CD4-positive, alpha-beta memory T cell (primary cell): ENCODE results near the gene AIG1. TPM values are rescaled to one million over a fixed set of nuclear protein-coding genes. Genes with fewer than 3 reads are reported as not detected.

Experiments used
- CTCF ChIA-PET: fragments of 350-600 bp; sonication (Branson Sonifier 250); formaldehyde crosslinking; loops from one replicate; lab custom pipeline; 2021; ENCODE audit warnings: inconsistent platforms; ENCODE audit not compliant: partially characterized antibody; lab: Charles Lee
- POLR2A ChIA-PET: fragments of 350-600 bp; sonication (Branson Sonifier 250); formaldehyde crosslinking; loops from one replicate; lab custom pipeline; 2021; ENCODE audit not compliant: partially characterized antibody; lab: Charles Lee
- DNase-seq, 5 donors: peaks; one replicate each; pipeline versions ENCODE4 v3.0.0 to v3.0.0-alpha.2; 2020 to 2022; ENCODE audit warnings: mixed read lengths in 1 of 5
- H3K27ac ChIP-seq: one replicate; pipeline ENCODE4 v1.7.0; 2013; ENCODE audit warnings: low read depth, low read length
- H3K27me3 ChIP-seq: 2 replicates; pipeline ENCODE4 v1.7.0; 2013; ENCODE audit warnings: mild to moderate bottlenecking, low read length, moderate library complexity; ENCODE audit not compliant: insufficient read depth
- H3K36me3 ChIP-seq: 2 replicates; pipeline ENCODE4 v1.7.0; 2013; ENCODE audit warnings: mild to moderate bottlenecking, low read length, moderate library complexity; ENCODE audit not compliant: insufficient read depth
- H3K4me1 ChIP-seq: 2 replicates; pipeline ENCODE4 v1.7.0; 2013; ENCODE audit warnings: mild to moderate bottlenecking, low read length, moderate library complexity; ENCODE audit not compliant: insufficient read depth
- H3K4me3 ChIP-seq, 2 donors: one replicate each; pipeline ENCODE4 v1.7.0; 2013; ENCODE audit warnings: low read length in 2 of 2, mild to moderate bottlenecking in 1 of 2
- H3K9me3 ChIP-seq, 2 donors: one replicate each; pipeline ENCODE4 v1.7.0; 2013; ENCODE audit warnings: low read length in 2 of 2, control low read depth in 1 of 2; ENCODE audit not compliant: control insufficient read depth in 1 of 2
- H3K27ac Mint-ChIP-seq, 7 donors: one replicate each; pipeline ENCODE4 v1.8.0; 2020 to 2021; ENCODE audit warnings: mixed read lengths in 7 of 7, mild to moderate bottlenecking in 6 of 7, inconsistent platforms in 3 of 7, moderate library complexity in 3 of 7
- H3K27me3 Mint-ChIP-seq, 2 donors: one replicate each; pipeline ENCODE4 v1.8.0; 2020 to 2021; ENCODE audit warnings: mixed read lengths in 2 of 2
- H3K36me3 Mint-ChIP-seq, 2 donors: one replicate each; pipeline ENCODE4 v1.8.0; 2020 to 2021; ENCODE audit warnings: mixed read lengths in 2 of 2, inconsistent platforms in 1 of 2, mild to moderate bottlenecking in 1 of 2
- H3K4me1 Mint-ChIP-seq, 4 donors: one replicate each; pipeline ENCODE4 v1.8.0; 2020 to 2021; ENCODE audit warnings: mixed read lengths in 4 of 4, mild to moderate bottlenecking in 1 of 4
- H3K4me3 Mint-ChIP-seq, 8 donors: one replicate each; pipeline ENCODE4 v1.8.0; 2020 to 2021; ENCODE audit warnings: mixed read lengths in 8 of 8, mild to moderate bottlenecking in 7 of 8, moderate library complexity in 6 of 8, inconsistent platforms in 3 of 8
- H3K9me3 Mint-ChIP-seq, 8 donors: one replicate each; pipeline ENCODE4 v1.8.0; 2020 to 2021; ENCODE audit warnings: mixed read lengths in 8 of 8, mild to moderate bottlenecking in 5 of 8, inconsistent platforms in 3 of 8, moderate library complexity in 1 of 8
- intact Hi-C: fragments of 100-400 bp; cut with micrococcal nuclease; formaldehyde crosslinking; loops from one replicate; pipeline ENCODE4 v1.15.1; 2023
- polyA plus RNA-seq, 2 donors: library from polyadenylated mRNA; unstranded; fragments of 300-500 nt; fragmentation: Illumina TruSeq; gene quantifications; one replicate each; pipeline ENCODE4 v1.2.3, GENCODE V29; 2021
- total RNA-seq, 2 experiments: library from RNA; stranded (reverse); gene quantifications; one replicate each; pipeline ENCODE4 v1.2.3, GENCODE V29; 2021

AIG1 gene
- total and polyA plus RNA-seq, 4 experiments from 2014 or later, result 9.6 to 21.5 (median 15.3) TPM

- no peak for DNase-seq
- intact Hi-C loops, result no loop called here
- Histone ChIP-seq H3K9me3 (no peaks in the 10 kb centered on the region), H3K27me3 (no peaks in the 10 kb centered on the region), H3K4me1 (peaks cover 10% of the 10 kb centered on the region), H3K27ac (no peak overlapping the region), H3K36me3 (no peaks in the 10 kb centered on the region), H3K4me3 (no peak overlapping the region)
- no peaks in the 10 kb centered on the region for H3K27me3 Mint-ChIP-seq
- H3K27ac Mint-ChIP-seq, result no peak overlapping the region
- H3K36me3 Mint-ChIP-seq, result peaks cover 20 to 51% of the 10 kb centered on the region in 2 donors
- no peak overlapping the region for H3K4me3 Mint-ChIP-seq
- CTCF ChIA-PET, result no interaction called here
- POLR2A ChIA-PET, result no interaction called here
- H3K9me3 Mint-ChIP-seq, result peaks cover 0 to 9% (median 6%) of the 10 kb centered on the region in 8 donors
- H3K4me1 Mint-ChIP-seq, result peaks cover 8 to 18% (median 11%) of the 10 kb centered on the region in 4 donors
Measured at GRCh38 chr6:143141442-143141841, 80.8 kb downstream of the AIG1 start.

- Mint-ChIP-seq H3K27me3 (no peaks in the 10 kb centered on the region), H3K36me3 (peaks cover 2 to 24% of the 10 kb centered on the region in 2 donors), H3K4me1 (no peaks in the 10 kb centered on the region), H3K9me3 (no peaks in the 10 kb centered on the region), H3K4me3 (no peak overlapping the region), H3K27ac (no peak overlapping the region)
- no peak for DNase-seq
- intact Hi-C loops, result no loop called here
- Histone ChIP-seq H3K4me3 (no peak overlapping the region), H3K9me3 (no peaks in the 10 kb centered on the region), H3K27ac (no peak overlapping the region), H3K27me3 (no peaks in the 10 kb centered on the region), H3K36me3 (no peaks in the 10 kb centered on the region), H3K4me1 (no peaks in the 10 kb centered on the region)
- POLR2A ChIA-PET, result no interaction called here
- CTCF ChIA-PET, result no interaction called here
Measured at GRCh38 chr6:143146186-143146851, 85.6 kb downstream of the AIG1 start.

GRCh38 chr6:143149771-143150170 lies 89.1 kb downstream of the AIG1 start:
- H3K4me1 Mint-ChIP-seq, result no peaks in the 10 kb centered on the region
- Histone ChIP-seq H3K4me1 (no peaks in the 10 kb centered on the region), H3K36me3 (no peaks in the 10 kb centered on the region), H3K27me3 (no peaks in the 10 kb centered on the region), H3K27ac (no peak overlapping the region), H3K4me3 (no peak overlapping the region), H3K9me3 (no peaks in the 10 kb centered on the region)
- no peak overlapping the region for H3K27ac Mint-ChIP-seq
- POLR2A ChIA-PET, result no interaction called here
- H3K4me3 Mint-ChIP-seq, result no peak overlapping the region
- intact Hi-C loops, result no loop called here
- no peak for DNase-seq
- H3K27me3 Mint-ChIP-seq, result no peaks in the 10 kb centered on the region
- H3K36me3 Mint-ChIP-seq, result peaks cover 2 to 17% of the 10 kb centered on the region in 2 donors
- CTCF ChIA-PET, result interaction anchor here (0.7 to 1.1 kb wide), 2 partner anchors 14 to 44 kb away, joined by 3 read pairs; no protein-coding TSS in a partner anchor
- no peaks in the 10 kb centered on the region for H3K9me3 Mint-ChIP-seq

GRCh38 chr6:143150281-143150680 lies 89.6 kb downstream of the AIG1 start:
- CTCF ChIA-PET, result no interaction called here
- POLR2A ChIA-PET, result no interaction called here

GRCh38 chr6:143151381-143151780 lies 90.7 kb downstream of the AIG1 start:
- Mint-ChIP-seq H3K9me3 (no peaks in the 10 kb centered on the region), H3K36me3 (peaks cover 2 to 17% of the 10 kb centered on the region in 2 donors)
- POLR2A ChIA-PET, result no interaction called here

More at GRCh38 chr6:143150281-143150680, 89.6 kb downstream of the AIG1 start:
- no peak overlapping the region for H3K4me3 ChIP-seq
- H3K4me1 ChIP-seq, result no peaks in the 10 kb centered on the region
- H3K4me3 Mint-ChIP-seq, result no peak overlapping the region
- no peak overlapping the region for H3K27ac ChIP-seq
- H3K27ac Mint-ChIP-seq, result no peak overlapping the region
- intact Hi-C loops, result no loop called here
- no peaks in the 10 kb centered on the region for H3K36me3 ChIP-seq
- no peaks in the 10 kb centered on the region for H3K9me3 ChIP-seq
- no peaks in the 10 kb centered on the region for H3K27me3 ChIP-seq
- H3K9me3 Mint-ChIP-seq, result no peaks in the 10 kb centered on the region
- DNase-seq, result no peak
- peaks cover 2 to 17% of the 10 kb centered on the region in 2 donors for H3K36me3 Mint-ChIP-seq
- no peaks in the 10 kb centered on the region for H3K4me1 Mint-ChIP-seq
- no peaks in the 10 kb centered on the region for H3K27me3 Mint-ChIP-seq

GRCh38 chr6:143155681-143156080 lies 95.0 kb downstream of the AIG1 start:
- POLR2A ChIA-PET, result no interaction called here
- intact Hi-C loops, result no loop called here

More at GRCh38 chr6:143151381-143151780, 90.7 kb downstream of the AIG1 start:
- H3K27ac ChIP-seq, result no peak overlapping the region
- CTCF ChIA-PET, result no interaction called here
- no peak overlapping the region for H3K4me3 ChIP-seq
- no peak overlapping the region for H3K27ac Mint-ChIP-seq
- intact Hi-C loops, result no loop called here
- H3K36me3 ChIP-seq, result no peaks in the 10 kb centered on the region
- no peak for DNase-seq
- no peak overlapping the region for H3K4me3 Mint-ChIP-seq
- H3K27me3 Mint-ChIP-seq, result no peaks in the 10 kb centered on the region
- H3K4me1 Mint-ChIP-seq, result no peaks in the 10 kb centered on the region
- no peaks in the 10 kb centered on the region for H3K27me3 ChIP-seq
- no peaks in the 10 kb centered on the region for H3K4me1 ChIP-seq
- no peaks in the 10 kb centered on the region for H3K9me3 ChIP-seq

GRCh38 chr6:143157131-143157530 lies 96.4 kb downstream of the AIG1 start:
- H3K36me3 ChIP-seq, result no peaks in the 10 kb centered on the region
- Mint-ChIP-seq H3K9me3 (peaks cover 0 to 1% (median 0%) of the 10 kb centered on the region in 8 donors), H3K4me1 (no peaks in the 10 kb centered on the region), H3K27ac (peak overlapping the region in 1 of 7 donors; percentile 59), H3K36me3 (peaks cover 0 to 10% of the 10 kb centered on the region in 2 donors), H3K27me3 (no peaks in the 10 kb centered on the region), H3K4me3 (no peak overlapping the region)
- H3K27me3 ChIP-seq, result no peaks in the 10 kb centered on the region
- no peaks in the 10 kb centered on the region for H3K4me1 ChIP-seq
- no peak for DNase-seq
- H3K27ac ChIP-seq, result no peak overlapping the region
- H3K4me3 ChIP-seq, result no peak overlapping the region
- ChIA-PET CTCF (interaction anchor here (1.0 kb wide), 1 partner anchor 19 kb away, joined by 3 read pairs; no protein-coding TSS in a partner anchor), POLR2A (no interaction called here)
- H3K9me3 ChIP-seq, result no peaks in the 10 kb centered on the region
- intact Hi-C loops, result no loop called here

More at GRCh38 chr6:143155681-143156080, 95.0 kb downstream of the AIG1 start:
- Mint-ChIP-seq H3K9me3 (no peaks in the 10 kb centered on the region), H3K27ac (no peak overlapping the region), H3K4me3 (no peak overlapping the region), H3K4me1 (no peaks in the 10 kb centered on the region), H3K27me3 (no peaks in the 10 kb centered on the region), H3K36me3 (peaks cover 0 to 8% of the 10 kb centered on the region in 2 donors)
- H3K9me3 ChIP-seq, result no peaks in the 10 kb centered on the region
- H3K36me3 ChIP-seq, result no peaks in the 10 kb centered on the region
- H3K27me3 ChIP-seq, result no peaks in the 10 kb centered on the region
- no peak overlapping the region for H3K27ac ChIP-seq
- DNase-seq, result no peak
- no peaks in the 10 kb centered on the region for H3K4me1 ChIP-seq
- H3K4me3 ChIP-seq, result no peak overlapping the region
- CTCF ChIA-PET, result interaction anchor here (1.2 kb wide), 1 partner anchor 12 kb away, joined by 3 read pairs; no protein-coding TSS in a partner anchor
